CD4-positive, alpha-beta memory T cell (primary cell): ENCODE results near the gene FAM131A. TPM values are rescaled to one million over a fixed set of nuclear protein-coding genes. Genes with fewer than 3 reads are reported as not detected.

Source experiments
- CTCF ChIA-PET: fragments of 350-600 bp; sonication (Branson Sonifier 250); formaldehyde crosslinking; loops from one replicate; lab custom pipeline; 2021; ENCODE audit warnings: inconsistent platforms; ENCODE audit not compliant: partially characterized antibody; lab: Charles Lee
- POLR2A ChIA-PET: fragments of 350-600 bp; sonication (Branson Sonifier 250); formaldehyde crosslinking; loops from one replicate; lab custom pipeline; 2021; ENCODE audit not compliant: partially characterized antibody; lab: Charles Lee
- DNase-seq, 5 donors: peaks; one replicate each; pipeline versions ENCODE4 v3.0.0 to v3.0.0-alpha.2; 2020 to 2022; ENCODE audit warnings: mixed read lengths in 1 of 5
- H3K27ac ChIP-seq: one replicate; pipeline ENCODE4 v1.7.0; 2013; ENCODE audit warnings: low read depth, low read length
- H3K27me3 ChIP-seq: 2 replicates; pipeline ENCODE4 v1.7.0; 2013; ENCODE audit warnings: mild to moderate bottlenecking, low read length, moderate library complexity; ENCODE audit not compliant: insufficient read depth
- H3K36me3 ChIP-seq: 2 replicates; pipeline ENCODE4 v1.7.0; 2013; ENCODE audit warnings: mild to moderate bottlenecking, low read length, moderate library complexity; ENCODE audit not compliant: insufficient read depth
- H3K4me1 ChIP-seq: 2 replicates; pipeline ENCODE4 v1.7.0; 2013; ENCODE audit warnings: mild to moderate bottlenecking, low read length, moderate library complexity; ENCODE audit not compliant: insufficient read depth
- H3K4me3 ChIP-seq, 2 donors: one replicate each; pipeline ENCODE4 v1.7.0; 2013; ENCODE audit warnings: low read length in 2 of 2, mild to moderate bottlenecking in 1 of 2
- H3K9me3 ChIP-seq, 2 donors: one replicate each; pipeline ENCODE4 v1.7.0; 2013; ENCODE audit warnings: low read length in 2 of 2, control low read depth in 1 of 2; ENCODE audit not compliant: control insufficient read depth in 1 of 2
- H3K27ac Mint-ChIP-seq, 7 donors: one replicate each; pipeline ENCODE4 v1.8.0; 2020 to 2021; ENCODE audit warnings: mixed read lengths in 7 of 7, mild to moderate bottlenecking in 6 of 7, inconsistent platforms in 3 of 7, moderate library complexity in 3 of 7
- H3K27me3 Mint-ChIP-seq, 2 donors: one replicate each; pipeline ENCODE4 v1.8.0; 2020 to 2021; ENCODE audit warnings: mixed read lengths in 2 of 2
- H3K36me3 Mint-ChIP-seq, 2 donors: one replicate each; pipeline ENCODE4 v1.8.0; 2020 to 2021; ENCODE audit warnings: mixed read lengths in 2 of 2, inconsistent platforms in 1 of 2, mild to moderate bottlenecking in 1 of 2
- H3K4me1 Mint-ChIP-seq, 4 donors: one replicate each; pipeline ENCODE4 v1.8.0; 2020 to 2021; ENCODE audit warnings: mixed read lengths in 4 of 4, mild to moderate bottlenecking in 1 of 4
- H3K4me3 Mint-ChIP-seq, 8 donors: one replicate each; pipeline ENCODE4 v1.8.0; 2020 to 2021; ENCODE audit warnings: mixed read lengths in 8 of 8, mild to moderate bottlenecking in 7 of 8, moderate library complexity in 6 of 8, inconsistent platforms in 3 of 8
- H3K9me3 Mint-ChIP-seq, 8 donors: one replicate each; pipeline ENCODE4 v1.8.0; 2020 to 2021; ENCODE audit warnings: mixed read lengths in 8 of 8, mild to moderate bottlenecking in 5 of 8, inconsistent platforms in 3 of 8, moderate library complexity in 1 of 8
- intact Hi-C: fragments of 100-400 bp; cut with micrococcal nuclease; formaldehyde crosslinking; loops from one replicate; pipeline ENCODE4 v1.15.1; 2023
- polyA plus RNA-seq, 2 donors: library from polyadenylated mRNA; unstranded; fragments of 300-500 nt; fragmentation: Illumina TruSeq; gene quantifications; one replicate each; pipeline ENCODE4 v1.2.3, GENCODE V29; 2021
- total RNA-seq, 2 experiments: library from RNA; stranded (reverse); gene quantifications; one replicate each; pipeline ENCODE4 v1.2.3, GENCODE V29; 2021

The FAM131A gene
- total and polyA plus RNA-seq, 4 experiments from 2014 or later = 1.1 to 10.0 (median 5.3) TPM

- Mint-ChIP-seq H3K4me3 (no peak overlapping the region), H3K27ac (no peak overlapping the region), H3K9me3 (peaks cover 0 to 2% (median 0%) of the 10 kb centered on the region in 8 donors), H3K4me1 (peaks cover 0 to 5% (median 1%) of the 10 kb centered on the region in 4 donors), H3K27me3 (peaks cover 23 to 52% of the 10 kb centered on the region in 2 donors), H3K36me3 (no peaks in the 10 kb centered on the region)
- Histone ChIP-seq H3K27me3 (peaks cover 8% of the 10 kb centered on the region), H3K27ac (no peak overlapping the region), H3K4me3 (no peak overlapping the region), H3K9me3 (no peaks in the 10 kb centered on the region), H3K4me1 (peaks cover 7% of the 10 kb centered on the region), H3K36me3 (no peaks in the 10 kb centered on the region)
- DNase-seq = no peak
- intact Hi-C loops = no loop called here
- ChIA-PET CTCF (interaction anchor here (1.1 to 1.5 kb wide), 2 partner anchors 32 to 128 kb away, joined by 4 read pairs; no protein-coding TSS in a partner anchor), POLR2A (no interaction called here)
Measured at GRCh38 chr3:184386047-184386806, 48.8 kb downstream of the FAM131A start.

- H3K36me3 Mint-ChIP-seq = no peaks in the 10 kb centered on the region
- peaks cover 0 to 2% (median 0%) of the 10 kb centered on the region in 8 donors for H3K9me3 Mint-ChIP-seq
- ChIA-PET CTCF (no interaction called here), POLR2A (no interaction called here)
- Histone ChIP-seq H3K36me3 (no peaks in the 10 kb centered on the region), H3K4me1 (no peaks in the 10 kb centered on the region), H3K9me3 (no peaks in the 10 kb centered on the region), H3K27ac (no peak overlapping the region), H3K4me3 (no peak overlapping the region), H3K27me3 (peaks cover 2% of the 10 kb centered on the region)
- intact Hi-C loops = no loop called here
- H3K4me3 Mint-ChIP-seq = no peak overlapping the region
- H3K27ac Mint-ChIP-seq = no peak overlapping the region
- no peaks in the 10 kb centered on the region for H3K4me1 Mint-ChIP-seq
- H3K27me3 Mint-ChIP-seq = peaks cover 22 to 49% of the 10 kb centered on the region in 2 donors
- DNase-seq = no peak
Measured at GRCh38 chr3:184387174-184387714, 49.8 kb downstream of the FAM131A start.

- ChIA-PET POLR2A (no interaction called here), CTCF (interaction anchor here (1.1 kb wide), 1 partner anchor 17 kb away, joined by 4 read pairs; no protein-coding TSS in a partner anchor)
- Histone ChIP-seq H3K27me3 (no peaks in the 10 kb centered on the region), H3K36me3 (no peaks in the 10 kb centered on the region), H3K27ac (no peak overlapping the region), H3K4me1 (no peaks in the 10 kb centered on the region), H3K9me3 (no peaks in the 10 kb centered on the region), H3K4me3 (no peak overlapping the region)
- DNase-seq = no peak
- Mint-ChIP-seq H3K27ac (no peak overlapping the region), H3K27me3 (peaks cover 15 to 43% of the 10 kb centered on the region in 2 donors), H3K36me3 (no peaks in the 10 kb centered on the region), H3K9me3 (peaks cover 0 to 2% (median 0%) of the 10 kb centered on the region in 8 donors), H3K4me1 (no peaks in the 10 kb centered on the region), H3K4me3 (no peak overlapping the region)
- intact Hi-C loops = no loop called here
Measured at GRCh38 chr3:184388164-184388935, 51.0 kb downstream of the FAM131A start.

GRCh38 chr3:184388936-184389230 is 51.5 kb downstream of the FAM131A start:
- Mint-ChIP-seq H3K4me3 (no peak overlapping the region), H3K27me3 (peaks cover 15 to 41% of the 10 kb centered on the region in 2 donors), H3K4me1 (no peaks in the 10 kb centered on the region), H3K36me3 (no peaks in the 10 kb centered on the region), H3K9me3 (peaks cover 0 to 2% (median 0%) of the 10 kb centered on the region in 8 donors), H3K27ac (no peak overlapping the region)
- DNase-seq = no peak
- Histone ChIP-seq H3K4me1 (no peaks in the 10 kb centered on the region), H3K27me3 (no peaks in the 10 kb centered on the region), H3K36me3 (no peaks in the 10 kb centered on the region), H3K4me3 (no peak overlapping the region), H3K27ac (no peak overlapping the region), H3K9me3 (no peaks in the 10 kb centered on the region)
- ChIA-PET POLR2A (no interaction called here), CTCF (interaction anchor here (1.1 kb wide), 1 partner anchor 17 kb away, joined by 4 read pairs; no protein-coding TSS in a partner anchor)
- intact Hi-C loops = no loop called here

- Histone ChIP-seq H3K4me3 (no peak overlapping the region), H3K4me1 (no peaks in the 10 kb centered on the region), H3K27me3 (no peaks in the 10 kb centered on the region), H3K36me3 (no peaks in the 10 kb centered on the region), H3K27ac (no peak overlapping the region), H3K9me3 (no peaks in the 10 kb centered on the region)
- Mint-ChIP-seq H3K4me3 (no peak overlapping the region), H3K36me3 (no peaks in the 10 kb centered on the region), H3K27ac (no peak overlapping the region), H3K27me3 (peaks cover 15 to 36% of the 10 kb centered on the region in 2 donors), H3K9me3 (peaks cover 0 to 2% (median 0%) of the 10 kb centered on the region in 8 donors), H3K4me1 (no peaks in the 10 kb centered on the region)
- intact Hi-C loops = no loop called here
- ChIA-PET CTCF (interaction anchor here (1.1 kb wide), 1 partner anchor 18 kb away, joined by 4 read pairs; no protein-coding TSS in a partner anchor), POLR2A (no interaction called here)
- DNase-seq = no peak
Measured at GRCh38 chr3:184389384-184389783, 52.0 kb downstream of the FAM131A start.

GRCh38 chr3:184389935-184390528 is 52.6 kb downstream of the FAM131A start:
- Mint-ChIP-seq H3K36me3 (no peaks in the 10 kb centered on the region), H3K4me3 (no peak overlapping the region), H3K4me1 (no peaks in the 10 kb centered on the region), H3K27me3 (peaks cover 11 to 31% of the 10 kb centered on the region in 2 donors), H3K27ac (no peak overlapping the region), H3K9me3 (peaks cover 0 to 2% (median 0%) of the 10 kb centered on the region in 8 donors)
- no peak overlapping the region for H3K27ac ChIP-seq
- H3K4me1 ChIP-seq = no peaks in the 10 kb centered on the region
- intact Hi-C loops = no loop called here
- no peak for DNase-seq
- H3K27me3 ChIP-seq = no peaks in the 10 kb centered on the region
- no peak overlapping the region for H3K4me3 ChIP-seq
- no peaks in the 10 kb centered on the region for H3K36me3 ChIP-seq
- H3K9me3 ChIP-seq = no peaks in the 10 kb centered on the region
- ChIA-PET CTCF (interaction anchor here (1.2 to 1.4 kb wide), 2 partner anchors 9 to 18 kb away, joined by 3 to 4 read pairs; no protein-coding TSS in a partner anchor), POLR2A (no interaction called here)
